Measurements from ENCODE around the gene RPN1. TPM values are rescaled to one million over a fixed set of nuclear protein-coding genes. Genes with fewer than 3 reads are reported as not detected.

Gene RPN1
- total and polyA plus RNA-seq, 2 donors (not counting 3 experiments of a cell fraction or from before 2014, with no cell fraction given), result 250 to 266 TPM

DNA sequence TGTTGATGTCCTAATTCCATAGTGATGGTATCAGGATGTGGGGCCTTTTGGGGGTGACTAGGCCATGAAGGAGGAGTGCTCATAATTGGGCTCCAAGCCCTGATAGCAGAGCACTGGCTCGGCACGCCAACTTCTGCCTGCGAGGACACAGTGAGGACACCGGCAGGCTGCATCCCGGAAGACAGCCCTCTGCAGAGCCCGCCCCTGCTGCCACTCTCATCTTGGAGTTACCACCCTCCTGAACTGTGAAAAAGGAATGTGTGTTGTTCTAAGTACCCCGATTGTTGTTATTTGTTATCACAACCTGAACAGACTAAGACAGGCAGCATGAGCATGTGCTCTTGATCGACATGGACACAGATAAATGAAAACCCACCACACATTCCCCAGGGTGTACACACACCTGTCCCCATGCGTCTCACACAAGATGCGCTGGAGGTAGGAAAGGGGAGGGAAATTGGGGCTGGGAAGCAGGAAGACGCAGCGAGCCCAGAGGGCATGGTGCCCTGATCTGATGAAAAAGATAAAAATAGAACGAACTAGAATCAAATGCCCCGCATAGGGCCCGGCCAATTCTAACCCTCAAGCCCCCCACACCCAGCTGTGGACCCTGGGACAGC lies 40.1 kb downstream of the RPN1 start:
- Histone ChIP-seq H3K4me1 (ENCODE audit: control insufficient read depth, extremely low read depth, insufficient read depth, low read length) (peaks cover 5% of the 10 kb centered on the region), H4K20me1 (replicated peaks; ENCODE audit: control insufficient read depth, extremely low read depth, insufficient read depth, low read length) (no peaks in the 10 kb centered on the region), H3K27me3 (ENCODE audit: control insufficient read depth in 2 of 2, insufficient read depth in 2 of 2, low read length in 2 of 2) (no peaks in the 10 kb centered on the region), H3K36me3 (ENCODE audit: control insufficient read depth in 2 of 2, extremely low read depth in 1 of 2, insufficient read depth in 2 of 2, low read length in 2 of 2) (peaks cover 2 to 5% of the 10 kb centered on the region in 2 experiments), H3K79me2 (ENCODE audit: control insufficient read depth, insufficient read depth, low read length) (no peaks in the 10 kb centered on the region), H3K27ac (ENCODE audit: insufficient read depth, low read depth, low read length) (no peak overlapping the region), H3K9me3 (replicated peaks; ENCODE audit: control insufficient read depth, insufficient read depth, low read length) (no peaks in the 10 kb centered on the region), H3K9me1 (replicated peaks; ENCODE audit: control insufficient read depth, extremely low read depth, insufficient read depth, low read length) (no peaks in the 10 kb centered on the region), H3K4me2 (ENCODE audit: insufficient read depth, low read length) (no peak overlapping the region), H3K4me3 (replicated peaks in 1 of 3; ENCODE audit: insufficient read depth in 1 of 3, low read depth in 1 of 3, low read length in 3 of 3) (no peak overlapping the region), H3K9ac (replicated peaks; ENCODE audit: extremely low read depth, insufficient read depth, low read length) (no peak overlapping the region), H2AFZ (ENCODE audit: low read depth, low read length) (no peak overlapping the region)
- no TSS peak for BruUV-seq (replicated peaks)
- TF ChIP-seq, protein P1, sequence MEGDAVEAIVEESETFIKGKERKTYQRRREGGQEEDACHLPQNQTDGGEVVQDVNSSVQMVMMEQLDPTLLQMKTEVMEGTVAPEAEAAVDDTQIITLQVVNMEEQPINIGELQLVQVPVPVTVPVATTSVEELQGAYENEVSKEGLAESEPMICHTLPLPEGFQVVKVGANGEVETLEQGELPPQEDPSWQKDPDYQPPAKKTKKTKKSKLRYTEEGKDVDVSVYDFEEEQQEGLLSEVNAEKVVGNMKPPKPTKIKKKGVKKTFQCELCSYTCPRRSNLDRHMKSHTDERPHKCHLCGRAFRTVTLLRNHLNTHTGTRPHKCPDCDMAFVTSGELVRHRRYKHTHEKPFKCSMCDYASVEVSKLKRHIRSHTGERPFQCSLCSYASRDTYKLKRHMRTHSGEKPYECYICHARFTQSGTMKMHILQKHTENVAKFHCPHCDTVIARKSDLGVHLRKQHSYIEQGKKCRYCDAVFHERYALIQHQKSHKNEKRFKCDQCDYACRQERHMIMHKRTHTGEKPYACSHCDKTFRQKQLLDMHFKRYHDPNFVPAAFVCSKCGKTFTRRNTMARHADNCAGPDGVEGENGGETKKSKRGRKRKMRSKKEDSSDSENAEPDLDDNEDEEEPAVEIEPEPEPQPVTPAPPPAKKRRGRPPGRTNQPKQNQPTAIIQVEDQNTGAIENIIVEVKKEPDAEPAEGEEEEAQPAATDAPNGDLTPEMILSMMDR (IDR thresholded peaks at IDR 0.05; ENCODE audit: extremely low read depth in 1 of 2, insufficient read depth in 1 of 2, low read depth in 1 of 2, low read length in 2 of 2), result no peak
- TF ChIP-seq POLR2A (IDR thresholded peaks at IDR 0.05; ENCODE audit: low read depth, low read length), result no peak
- TF ChIP-seq POLR2AphosphoS5 (IDR thresholded peaks at IDR 0.05; ENCODE audit: insufficient read depth, low read depth, low read length), result no peak
- TF ChIP-seq JUN (IDR thresholded peaks at IDR 0.05; ENCODE audit: borderline replicate concordance, insufficient read depth, insufficient read length, low read depth), result no peak
- no peak for TF ChIP-seq FOS (IDR thresholded peaks at IDR 0.05; ENCODE audit: borderline replicate concordance, insufficient read depth, low read length)
- no peak for TF ChIP-seq MYC (IDR thresholded peaks at IDR 0.05; ENCODE audit: low read depth, low read length)
- TF ChIP-seq, protein P2, sequence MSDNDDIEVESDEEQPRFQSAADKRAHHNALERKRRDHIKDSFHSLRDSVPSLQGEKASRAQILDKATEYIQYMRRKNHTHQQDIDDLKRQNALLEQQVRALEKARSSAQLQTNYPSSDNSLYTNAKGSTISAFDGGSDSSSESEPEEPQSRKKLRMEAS (IDR thresholded peaks at IDR 0.05; ENCODE audit: insufficient read depth, insufficient read length), result no peak
- no peak for TF ChIP-seq EZH2 (IDR thresholded peaks at IDR 0.05; ENCODE audit: borderline replicate concordance, low read depth, low read length, severe bottlenecking)
- no peak for TF ChIP-seq GATA2 (IDR thresholded peaks at IDR 0.05; ENCODE audit: insufficient read depth, insufficient read length, low read depth, low read length)
- dilution Hi-C loops (cut with MboI; ENCODE audit: extremely low pct_ligation_motif_present, low sequenced_read_pairs), result no loop called here
- ChIA-PET CTCF (no interaction called here), POLR2A (no interaction called here)
- intact Hi-C loops (cut with micrococcal nuclease), result no loop called here
- FAIRE-seq, result no peak
- no peak for DNase-seq (ENCODE audit: low read depth, low spot score)
